HG03097 (cell line): ENCODE measurements around the gene C11orf54.
A peak's percentile ranks its signal among the peaks of the same experiment; 100 is the strongest.

Experiments
- ATAC-seq: cut with Tn5 transposase; IDR thresholded peaks from one replicate; pipeline ENCODE4 v1.9.1; 2021; ENCODE audit not compliant: unreplicated experiment, low FRiP score

C11orf54 gene

GRCh38 chr11:93741094-93741881, at the start of gene C11orf54, which contains the start of gene TAF1D:
Gene C11orf54, plus strand, starts transcription at chr11:93741672. Its CDS starts 5,722 bp downstream, at chr11:93747394.
Gene TAF1D, minus strand, starts transcription at chr11:93741495. Its CDS starts 2,191 bp downstream, at chr11:93739304.
- ATAC-seq, result peak; percentile 88

DNA sequence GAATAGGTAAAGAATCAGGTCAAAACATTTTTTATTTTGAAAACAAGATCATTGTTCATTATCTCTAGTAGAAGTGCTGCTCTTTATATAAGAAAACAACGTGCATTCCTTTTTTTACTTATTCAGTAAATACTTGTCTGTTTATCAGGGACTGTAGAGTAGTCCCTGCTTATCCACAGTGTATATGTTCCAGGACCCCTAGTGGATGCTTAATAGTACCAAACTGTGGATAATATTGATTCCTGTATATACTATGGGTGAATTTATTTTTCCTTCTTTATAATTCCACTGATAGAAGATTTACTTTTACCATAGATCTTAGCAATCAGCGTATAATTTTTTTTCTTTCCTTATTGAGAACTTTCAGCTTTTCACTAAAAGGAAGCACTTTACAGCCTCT, 47.4 kb upstream of the C11orf54 start:
- no peak for ATAC-seq

- no peak for ATAC-seq
Observed at GRCh38 chr11:93694557-93694956, 46.9 kb upstream of the C11orf54 start.

DNA sequence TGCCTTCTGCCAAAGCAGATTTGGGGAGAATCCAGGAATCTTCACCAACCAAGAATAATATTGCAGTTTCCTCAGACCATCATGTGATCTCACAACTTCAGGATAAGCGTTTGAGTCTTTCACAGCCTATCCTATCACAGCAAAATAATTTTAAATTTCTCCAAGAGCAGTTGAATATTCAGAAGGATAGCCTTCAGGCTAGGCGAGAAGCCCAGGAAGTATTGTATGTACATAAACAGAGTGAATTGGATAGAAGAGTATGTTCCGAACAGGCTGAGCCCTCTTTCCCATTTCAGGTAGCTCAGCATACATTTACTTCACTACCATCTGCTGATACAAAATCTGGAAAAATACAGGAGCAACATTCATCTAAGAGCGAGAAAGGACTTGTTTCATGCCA, 43.9 kb upstream of the C11orf54 start:
- ATAC-seq, result no peak

- no peak for ATAC-seq
Observed at GRCh38 chr11:93700830-93701229, 40.6 kb upstream of the C11orf54 start.

- no peak for ATAC-seq
Observed at GRCh38 chr11:93704237-93704636, 37.2 kb upstream of the C11orf54 start.

GRCh38 chr11:93710239-93710638, 31.2 kb upstream of the C11orf54 start:
- ATAC-seq, result no peak

DNA sequence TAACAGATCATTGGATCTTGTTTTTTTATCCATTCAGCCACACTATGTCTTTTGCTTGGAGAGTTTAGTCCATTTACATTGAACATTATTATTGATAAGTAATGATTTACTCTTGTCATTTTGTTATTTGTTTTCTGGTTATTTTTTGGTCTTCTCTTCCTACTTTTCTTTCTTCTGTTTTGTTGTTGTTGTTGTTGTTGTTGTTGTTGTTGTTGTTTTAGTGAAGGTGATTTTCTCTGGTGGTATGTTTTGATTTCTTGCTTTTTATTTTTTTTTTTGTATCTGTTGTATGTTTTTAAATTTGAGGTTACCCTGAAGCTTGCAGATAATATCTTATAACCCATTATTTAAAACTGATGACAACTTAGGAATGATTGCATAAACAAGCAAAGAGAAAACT, 28.8 kb upstream of the C11orf54 start:
- no peak for ATAC-seq

- no peak for ATAC-seq
Observed at GRCh38 chr11:93715797-93716396, 25.6 kb upstream of the C11orf54 start.

GRCh38 chr11:93717501-93717900, 24.0 kb upstream of the C11orf54 start:
- no peak for ATAC-seq

GRCh38 chr11:93718057-93718563, 23.4 kb upstream of the C11orf54 start:
- peak; percentile 68 for ATAC-seq

DNA sequence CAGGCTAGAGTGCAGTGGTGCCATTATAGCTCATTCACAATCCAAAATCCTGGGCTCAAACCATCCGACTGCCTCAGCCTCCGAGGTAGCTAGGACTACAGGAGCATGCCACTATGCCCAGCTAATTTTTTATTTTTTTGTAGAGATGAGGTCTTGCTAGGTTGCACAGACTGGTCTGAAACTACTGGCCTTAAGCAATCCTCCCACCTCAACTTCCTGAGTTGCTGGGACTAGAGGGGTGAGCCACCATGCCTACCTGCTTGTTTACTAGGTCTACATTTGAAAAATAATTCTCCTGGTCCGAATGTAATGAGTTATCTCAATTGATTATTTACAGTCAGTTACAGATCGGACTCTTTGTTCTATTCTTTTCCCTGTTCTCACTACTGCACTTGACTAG, 22.2 kb upstream of the C11orf54 start:
- no peak for ATAC-seq

DNA sequence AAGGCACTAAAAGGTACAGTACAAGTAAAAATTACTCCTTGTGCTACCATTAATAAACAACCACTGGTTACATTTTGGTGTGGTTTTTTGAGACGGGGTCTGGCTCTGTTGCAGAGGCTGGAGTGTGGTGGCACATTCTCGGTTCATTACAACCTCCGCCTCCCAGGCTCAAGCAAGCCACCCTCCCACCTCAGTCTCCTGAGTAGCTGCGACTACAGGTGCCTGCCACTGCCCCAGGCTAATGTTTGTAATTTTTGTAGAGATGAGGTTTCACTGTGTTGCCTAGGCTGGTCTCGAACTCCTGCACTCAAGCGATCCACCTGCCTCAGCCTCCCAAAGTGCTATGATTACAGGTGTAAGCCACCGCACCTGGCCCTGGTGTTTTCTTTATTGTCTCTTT, 20.9 kb upstream of the C11orf54 start:
- no peak for ATAC-seq

GRCh38 chr11:93724089-93724488, 17.4 kb upstream of the C11orf54 start:
- ATAC-seq, result no peak

- no peak for ATAC-seq
Observed at GRCh38 chr11:93727985-93728791, 13.3 kb upstream of the C11orf54 start.

- no peak for ATAC-seq
Observed at GRCh38 chr11:93728792-93729128, 12.7 kb upstream of the C11orf54 start.

DNA sequence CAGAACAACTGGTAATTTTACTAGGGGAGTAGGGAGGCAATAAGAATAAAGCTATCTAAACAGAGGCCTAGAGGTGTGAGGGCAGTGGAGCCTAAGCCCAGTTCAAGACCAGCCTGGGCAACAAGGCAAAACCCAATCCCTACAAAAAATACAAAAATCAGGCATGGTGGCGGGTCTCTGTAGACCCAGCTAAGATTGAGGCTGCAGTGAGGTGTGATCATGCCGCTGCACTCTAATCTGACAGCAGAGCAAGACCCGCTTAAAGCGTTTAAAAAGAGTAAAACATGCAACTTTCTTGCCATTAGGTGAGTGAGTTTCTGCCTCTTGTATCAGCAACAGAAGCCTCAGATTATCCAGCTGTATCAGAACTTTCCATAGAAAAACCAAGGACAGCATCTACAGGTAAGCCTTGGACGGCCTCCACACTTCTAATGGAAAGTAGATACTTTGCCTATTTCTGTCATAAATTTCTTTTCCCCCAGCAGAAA, 12.3 kb upstream of the C11orf54 start:
- ATAC-seq, result no peak

GRCh38 chr11:93730108-93731107, 11.1 kb upstream of the C11orf54 start:
- ATAC-seq, result no peak

GRCh38 chr11:93732237-93732892, 9.1 kb upstream of the C11orf54 start:
- ATAC-seq, result no peak
